OCI-LY1 (cell line): Measurements from ENCODE around the gene PFKL.

Source experiments
- H2AFZ ChIP-seq: fragments of 200-600 bp; sonication (generic), shearing (Covaris generic); 2 replicates; pipeline ENCODE4 v1.6.0; 2014; ENCODE audit warnings: antibody characterized with exemption, mild to moderate bottlenecking, low read length
- H3F3A ChIP-seq: fragments of 200-600 bp; sonication (generic), shearing (Covaris generic); 2 replicates; pipeline ENCODE4 v1.6.0; 2014; ENCODE audit warnings: mild to moderate bottlenecking, antibody characterized with exemption, low read length, moderate library complexity; ENCODE audit not compliant: insufficient read depth
- H3K27ac ChIP-seq: fragments of 200-600 bp; sonication (generic); 2 replicates; pipeline ENCODE4 v1.5.1; 2014; ENCODE audit warnings: low read length, mixed run types, mild to moderate bottlenecking, low read depth; ENCODE audit not compliant: poor library complexity, severe bottlenecking
- H3K27me3 ChIP-seq: fragments of 200-600 bp; sonication (generic); 2 replicates; pipeline ENCODE4 v1.6.0; 2014; ENCODE audit warnings: antibody characterized with exemption, mild to moderate bottlenecking, low read length, moderate library complexity; ENCODE audit not compliant: insufficient read depth
- H3K36me3 ChIP-seq: fragments of 200-600 bp; sonication (generic); 2 replicates; pipeline ENCODE4 v1.6.1; 2014; ENCODE audit warnings: mild to moderate bottlenecking, antibody characterized with exemption, low read length, moderate library complexity, mixed read lengths; ENCODE audit not compliant: insufficient read depth
- H3K4me1 ChIP-seq: fragments of 200-600 bp; sonication (generic); 2 replicates; pipeline ENCODE4 v1.5.1; 2014; ENCODE audit warnings: mild to moderate bottlenecking, low read length, moderate library complexity; ENCODE audit not compliant: insufficient read depth, severe bottlenecking
- H3K4me2 ChIP-seq: fragments of 200-600 bp; sonication (generic), shearing (Covaris generic); 2 replicates; pipeline ENCODE4 v1.6.1; 2014; ENCODE audit warnings: low read length
- H3K4me3 ChIP-seq: fragments of 200-600 bp; sonication (generic); 2 replicates; pipeline ENCODE4 v1.5.1; 2014; ENCODE audit warnings: low read length, low read depth, mild to moderate bottlenecking, mixed read lengths; ENCODE audit not compliant: poor library complexity, severe bottlenecking
- H3K79me2 ChIP-seq: fragments of 200-600 bp; shearing (Covaris generic); 2 replicates; pipeline ENCODE4 v1.6.1; 2016; ENCODE audit warnings: mixed run types, low read length, mixed read lengths; ENCODE audit not compliant: insufficient read depth
- H3K9ac ChIP-seq: fragments of 200-600 bp; sonication (generic), shearing (Covaris generic); 2 replicates; pipeline ENCODE4 v1.6.1; 2014; ENCODE audit warnings: mild to moderate bottlenecking, low read length, mixed read lengths
- H3K9me2 ChIP-seq: fragments of 200-600 bp; sonication (generic), shearing (Covaris generic); 2 replicates; pipeline ENCODE4 v1.6.1; 2014; ENCODE audit warnings: low read depth, mild to moderate bottlenecking, low read length, mixed read lengths
- H3K9me3 ChIP-seq: fragments of 200-600 bp; shearing (Covaris generic); 2 replicates; pipeline ENCODE4 v1.6.1; 2014; ENCODE audit warnings: low read length, mixed read lengths
- H4K20me1 ChIP-seq: fragments of 200-600 bp; sonication (generic), shearing (Covaris generic); 2 replicates; pipeline ENCODE4 v1.6.0; 2016; ENCODE audit warnings: mild to moderate bottlenecking, low read length; ENCODE audit not compliant: insufficient read depth
- CTCF ChIP-seq: fragments of 200-600 bp; sonication (generic), shearing (Covaris generic); IDR thresholded peaks from 2 replicates; pipeline ENCODE4 v1.5.1; 2017; ENCODE audit warnings: mild to moderate bottlenecking, antibody characterized with exemption, low read length, moderate library complexity, mixed read lengths
- EZH2 ChIP-seq: fragments of 200-600 bp; sonication (generic), shearing (Covaris generic); IDR thresholded peaks from 2 replicates; pipeline ENCODE4 v1.8.0; 2017; ENCODE audit warnings: borderline replicate concordance, mixed run types, mild to moderate bottlenecking, antibody characterized with exemption, low read length, moderate library complexity, mixed read lengths

The PFKL gene

GRCh38 chr21:44332965-44333364 is 33.1 kb downstream of the PFKL start:
- no peak overlapping the region for H3K4me3 ChIP-seq
- H2AFZ ChIP-seq = no peak overlapping the region
- H3K4me1 ChIP-seq = peaks cover 1% of the 10 kb centered on the region
- H3F3A ChIP-seq = peaks cover under 1% of the 10 kb centered on the region; the same call in 1 of the 2 replicates
- H3K9me2 ChIP-seq = no peaks in the 10 kb centered on the region
- H3K9ac ChIP-seq = no peak overlapping the region
- no peak for TF ChIP-seq CTCF
- no peak for TF ChIP-seq EZH2
- no peaks in the 10 kb centered on the region for H3K79me2 ChIP-seq
- H3K9me3 ChIP-seq = no peaks in the 10 kb centered on the region
- H3K27me3 ChIP-seq = peaks cover 8% of the 10 kb centered on the region; the same call in 1 of the 2 replicates
- H3K27ac ChIP-seq = no peak overlapping the region
- no peak overlapping the region for H3K4me2 ChIP-seq
- peaks cover 10% of the 10 kb centered on the region; the same call in 1 of the 2 replicates for H3K36me3 ChIP-seq
- H4K20me1 ChIP-seq = no peaks in the 10 kb centered on the region

- Histone ChIP-seq H3K9me3 (no peaks in the 10 kb centered on the region), H4K20me1 (no peaks in the 10 kb centered on the region), H2AFZ (no peak overlapping the region), H3K79me2 (no peaks in the 10 kb centered on the region), H3F3A (peaks cover 4% of the 10 kb centered on the region; the same call in 1 of the 2 replicates), H3K4me2 (no peak overlapping the region), H3K27me3 (peaks cover 6% of the 10 kb centered on the region; the same call in 1 of the 2 replicates), H3K9ac (no peak overlapping the region), H3K9me2 (no peaks in the 10 kb centered on the region), H3K36me3 (peaks cover 10% of the 10 kb centered on the region; the same call in 1 of the 2 replicates), H3K4me1 (peaks cover 6% of the 10 kb centered on the region), H3K4me3 (no peak overlapping the region), H3K27ac (no peak overlapping the region)
- TF ChIP-seq CTCF = no peak
Observed at GRCh38 chr21:44333509-44334328, 33.9 kb downstream of the PFKL start.

GRCh38 chr21:44334329-44335030 is 34.6 kb downstream of the PFKL start:
- 0 out of 2 replicates have a peak, but pooled peaks cover 4% of the 10 kb centered on the region for H3K27me3 ChIP-seq
- H3K79me2 ChIP-seq = no peaks in the 10 kb centered on the region
- H3K9me3 ChIP-seq = no peaks in the 10 kb centered on the region
- no peak overlapping the region for H3K4me3 ChIP-seq
- no peak overlapping the region for H2AFZ ChIP-seq
- no peak overlapping the region for H3K9ac ChIP-seq
- H3K4me1 ChIP-seq = peaks cover 6% of the 10 kb centered on the region
- H3K27ac ChIP-seq = no peak overlapping the region
- no peak for TF ChIP-seq CTCF
- no peak overlapping the region for H3K4me2 ChIP-seq
- peaks cover 10% of the 10 kb centered on the region; the same call in 1 of the 2 replicates for H3K36me3 ChIP-seq
- no peaks in the 10 kb centered on the region for H3K9me2 ChIP-seq
- peaks cover 4% of the 10 kb centered on the region; the same call in 1 of the 2 replicates for H3F3A ChIP-seq
- H4K20me1 ChIP-seq = no peaks in the 10 kb centered on the region
